Measurements from ENCODE around the gene CT55.
"Not testable (repeated sequence)": the region's sequence is repeated elsewhere in the genome, so short reads cannot be mapped to it uniquely, and the experiment has no call there.

DNA sequence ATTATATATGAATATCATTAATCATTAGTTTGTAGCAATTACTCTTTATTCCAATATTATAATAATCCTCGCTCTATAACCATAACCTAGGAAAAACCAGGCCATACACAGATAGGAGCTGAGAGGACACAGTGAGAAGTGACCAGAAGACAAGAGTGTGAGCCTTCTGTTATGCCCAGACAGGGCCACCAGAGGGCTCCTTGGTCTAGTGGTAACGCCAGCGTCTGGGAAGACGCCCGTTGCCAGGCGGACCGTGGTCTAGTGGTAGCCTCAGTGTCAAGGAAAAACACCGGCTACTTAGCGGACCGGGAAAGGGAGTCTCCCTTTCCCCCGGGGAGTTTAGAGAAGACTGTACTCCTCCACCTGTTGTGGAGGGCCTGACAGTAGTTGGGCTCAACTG is 35.2 kb upstream of the CT55 start:
- TF ChIP-seq SP2 (IDR thresholded peaks at IDR 0.05; ENCODE audit: low read length); MAFK (IDR thresholded peaks at IDR 0.05; ENCODE audit: low read depth, low read length); NANOG (IDR thresholded peaks at IDR 0.05; ENCODE audit: insufficient read depth, low read depth, low read length, poor library complexity, severe bottlenecking); JUND (IDR thresholded peaks at IDR 0.05; ENCODE audit: low read length); EGR1 (IDR thresholded peaks at IDR 0.05; ENCODE audit: borderline replicate concordance, low read depth, low read length); TAF1 (IDR thresholded peaks at IDR 0.05; ENCODE audit: low read depth, low read length); TBP (IDR thresholded peaks at IDR 0.05; ENCODE audit: low read depth, low read length): not testable (repeated sequence)
- TF ChIP-seq, protein P1, sequence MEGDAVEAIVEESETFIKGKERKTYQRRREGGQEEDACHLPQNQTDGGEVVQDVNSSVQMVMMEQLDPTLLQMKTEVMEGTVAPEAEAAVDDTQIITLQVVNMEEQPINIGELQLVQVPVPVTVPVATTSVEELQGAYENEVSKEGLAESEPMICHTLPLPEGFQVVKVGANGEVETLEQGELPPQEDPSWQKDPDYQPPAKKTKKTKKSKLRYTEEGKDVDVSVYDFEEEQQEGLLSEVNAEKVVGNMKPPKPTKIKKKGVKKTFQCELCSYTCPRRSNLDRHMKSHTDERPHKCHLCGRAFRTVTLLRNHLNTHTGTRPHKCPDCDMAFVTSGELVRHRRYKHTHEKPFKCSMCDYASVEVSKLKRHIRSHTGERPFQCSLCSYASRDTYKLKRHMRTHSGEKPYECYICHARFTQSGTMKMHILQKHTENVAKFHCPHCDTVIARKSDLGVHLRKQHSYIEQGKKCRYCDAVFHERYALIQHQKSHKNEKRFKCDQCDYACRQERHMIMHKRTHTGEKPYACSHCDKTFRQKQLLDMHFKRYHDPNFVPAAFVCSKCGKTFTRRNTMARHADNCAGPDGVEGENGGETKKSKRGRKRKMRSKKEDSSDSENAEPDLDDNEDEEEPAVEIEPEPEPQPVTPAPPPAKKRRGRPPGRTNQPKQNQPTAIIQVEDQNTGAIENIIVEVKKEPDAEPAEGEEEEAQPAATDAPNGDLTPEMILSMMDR (IDR thresholded peaks at IDR 0.05; ENCODE audit: control extremely low read depth in 1 of 3, insufficient read depth in 1 of 3, low read depth in 1 of 3, low read length in 3 of 3) = peak in 2 of 3 experiments; percentile 28 to 38; a peak in 2 of 4 replicates
- peak; percentile 50 to 56 for TF ChIP-seq RAD21 (IDR thresholded peaks at IDR 0.05 in 1 of 2, conservative IDR thresholded peaks at IDR 0.05 in 1 of 2; ENCODE audit: low read depth in 2 of 2, low read length in 2 of 2)
